ENCODE data around the gene ME3.

ME3 gene

DNA sequence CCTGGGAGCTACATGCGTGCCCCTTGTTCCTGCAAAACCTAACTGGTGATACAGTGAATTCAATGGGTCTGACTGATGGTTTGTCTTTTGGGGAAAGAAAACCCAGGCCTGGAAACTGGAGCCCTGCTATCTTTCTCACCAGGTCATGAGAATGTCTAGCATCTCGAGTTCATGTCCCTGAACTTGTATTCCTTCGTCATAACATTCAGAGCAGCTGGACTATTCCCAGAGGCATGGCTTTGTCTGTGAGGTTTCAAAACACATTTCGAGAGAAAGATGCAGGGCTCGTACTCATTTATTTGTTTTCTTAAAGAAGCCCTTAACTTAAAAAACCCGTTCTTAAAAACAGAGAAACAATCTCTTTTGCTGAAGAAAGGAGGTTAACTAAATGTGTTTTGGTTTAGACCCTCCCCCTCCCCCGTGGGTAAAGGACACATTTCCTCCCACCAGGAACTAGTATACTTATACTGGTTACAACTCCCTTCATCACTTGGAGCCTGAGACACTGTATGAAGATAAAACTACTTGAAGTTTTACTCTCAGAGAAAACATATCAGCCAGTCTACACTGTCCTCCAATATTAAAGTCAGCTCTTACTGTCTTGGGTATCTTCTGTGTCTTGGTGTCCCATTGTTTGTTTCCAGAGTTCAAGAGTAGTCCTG lies 43.2 kb downstream of the ME3 start:
- Histone ChIP-seq H4K91ac (ENCODE audit: low read depth, low read length, poor library complexity) (no peak overlapping the region), H2AFZ (ENCODE audit: low read length) (peak overlapping the region; percentile 41), H3K4me2 (ENCODE audit: insufficient read depth, low read length, poor library complexity, severe bottlenecking) (no peak overlapping the region), H3K27ac (replicated peaks; ENCODE audit: low read length) (no peak overlapping the region), H2BK15ac (ENCODE audit: low read length) (no peak overlapping the region), H4K8ac (ENCODE audit: low read depth, low read length) (no peak overlapping the region), H2BK5ac (ENCODE audit: low read length) (no peak overlapping the region), H2BK120ac (ENCODE audit: low read depth, low read length) (no peak overlapping the region), H3K9ac (ENCODE audit: low read depth, low read length, poor library complexity) (no peak overlapping the region), H2AK5ac (ENCODE audit: low read depth, low read length) (no peak overlapping the region), H3K4ac (ENCODE audit: low read length) (no peak overlapping the region), H3K4me1 (ENCODE audit: control insufficient read depth in 2 of 2, insufficient read depth in 1 of 2, low read depth in 1 of 2, low read length in 2 of 2) (peaks cover 0 to 17% of the 10 kb centered on the region in 2 donors), H3K4me3 (ENCODE audit: low read length in 2 of 2) (no peak overlapping the region), H3K36me3 (replicated peaks in 1 of 2; ENCODE audit: control insufficient read depth in 2 of 2, insufficient read depth in 2 of 2, low read length in 2 of 2) (peaks cover 0 to 2% of the 10 kb centered on the region in 2 donors), H3K79me1 (ENCODE audit: low read depth, low read length) (peaks cover 2% of the 10 kb centered on the region), H3K9me3 (replicated peaks in 1 of 2; ENCODE audit: control insufficient read depth in 2 of 2, insufficient read depth in 1 of 2, low read depth in 1 of 2, low read length in 2 of 2) (peaks cover 0 to 4% of the 10 kb centered on the region in 2 donors), H3K18ac (ENCODE audit: low read length) (no peak overlapping the region), H3K27me3 (ENCODE audit: control insufficient read depth in 3 of 3, insufficient read depth in 3 of 3, low read depth in 1 of 3, low read length in 3 of 3) (no peaks in the 10 kb centered on the region), H3K14ac (ENCODE audit: low read length) (no peak overlapping the region), H2BK12ac (ENCODE audit: low read length) (no peak overlapping the region), H3K23ac (ENCODE audit: low read depth, low read length, poor library complexity) (no peak overlapping the region)
- no CpG with 5 or more reads among the region's 7 CpGs for WGBS, 2 donors (ENCODE audit: extremely low coverage in 2 of 2, insufficient read length in 2 of 2, insufficient replicate concordance in 1 of 2)
- DNase-seq (ENCODE audit: low spot score) = no peak

DNA sequence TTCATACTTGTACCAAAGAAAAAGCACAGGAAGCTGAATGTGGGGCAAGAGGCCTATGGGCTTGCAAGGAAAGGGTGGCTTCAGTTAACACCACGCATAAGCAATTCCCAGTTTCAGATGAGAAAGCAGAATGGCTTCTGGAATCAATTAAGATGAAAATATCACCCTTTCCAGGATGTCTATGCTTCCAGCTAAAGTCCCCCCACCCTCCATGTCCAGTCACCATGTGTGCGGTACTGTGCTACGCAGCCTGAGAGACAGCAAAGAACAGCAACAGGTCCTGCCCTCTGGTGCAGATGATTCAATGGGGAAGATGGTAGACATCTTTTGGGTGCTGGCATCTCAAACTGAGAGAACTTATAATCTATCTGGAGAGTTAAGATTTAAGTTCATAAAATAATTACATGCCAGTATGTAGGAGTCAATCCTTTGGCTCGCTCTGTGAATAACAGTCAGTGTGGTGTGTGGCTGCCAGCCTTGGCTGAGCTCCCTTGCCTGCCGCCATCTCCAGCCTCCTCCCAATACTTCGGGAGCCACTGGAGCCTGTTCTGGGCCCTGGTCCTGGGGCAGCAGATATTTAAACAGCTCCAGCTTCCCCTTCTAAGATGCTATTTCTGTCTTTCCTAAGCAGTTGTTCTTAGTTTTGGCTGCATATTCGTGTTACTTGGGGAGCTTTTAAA lies 44.5 kb downstream of the ME3 start:
- Histone ChIP-seq H3K4me3 (ENCODE audit: low read length in 2 of 2) (no peak overlapping the region), H3K23ac (ENCODE audit: low read depth, low read length, poor library complexity) (no peak overlapping the region), H3K4me1 (ENCODE audit: control insufficient read depth in 2 of 2, insufficient read depth in 1 of 2, low read depth in 1 of 2, low read length in 2 of 2) (peaks cover 0 to 15% of the 10 kb centered on the region in 2 donors), H2AK5ac (ENCODE audit: low read depth, low read length) (no peak overlapping the region), H3K9me3 (replicated peaks in 1 of 2; ENCODE audit: control insufficient read depth in 2 of 2, insufficient read depth in 1 of 2, low read depth in 1 of 2, low read length in 2 of 2) (peaks cover 0 to 4% of the 10 kb centered on the region in 2 donors), H3K14ac (ENCODE audit: low read length) (no peak overlapping the region), H3K36me3 (replicated peaks in 1 of 2; ENCODE audit: control insufficient read depth in 2 of 2, insufficient read depth in 2 of 2, low read length in 2 of 2) (peaks cover 0 to 1% of the 10 kb centered on the region in 2 donors), H2BK15ac (ENCODE audit: low read length) (no peak overlapping the region), H3K79me1 (ENCODE audit: low read depth, low read length) (peaks cover 2% of the 10 kb centered on the region), H4K8ac (ENCODE audit: low read depth, low read length) (no peak overlapping the region), H3K4me2 (ENCODE audit: insufficient read depth, low read length, poor library complexity, severe bottlenecking) (no peak overlapping the region), H3K18ac (ENCODE audit: low read length) (no peak overlapping the region), H3K27ac (replicated peaks; ENCODE audit: low read length) (no peak overlapping the region), H2BK5ac (ENCODE audit: low read length) (no peak overlapping the region), H3K27me3 (ENCODE audit: control insufficient read depth in 3 of 3, insufficient read depth in 3 of 3, low read depth in 1 of 3, low read length in 3 of 3) (no peaks in the 10 kb centered on the region), H2AFZ (ENCODE audit: low read length) (no peak overlapping the region), H2BK120ac (ENCODE audit: low read depth, low read length) (no peak overlapping the region), H2BK12ac (ENCODE audit: low read length) (no peak overlapping the region), H3K4ac (ENCODE audit: low read length) (no peak overlapping the region), H3K9ac (ENCODE audit: low read depth, low read length, poor library complexity) (no peak overlapping the region), H4K91ac (ENCODE audit: low read depth, low read length, poor library complexity) (no peak overlapping the region)
- WGBS, 2 donors (ENCODE audit: extremely low coverage in 2 of 2, insufficient read length in 2 of 2, insufficient replicate concordance in 1 of 2) = no CpG with 5 or more reads among the region's 7 CpGs
- no peak for DNase-seq (ENCODE audit: low spot score)

DNA sequence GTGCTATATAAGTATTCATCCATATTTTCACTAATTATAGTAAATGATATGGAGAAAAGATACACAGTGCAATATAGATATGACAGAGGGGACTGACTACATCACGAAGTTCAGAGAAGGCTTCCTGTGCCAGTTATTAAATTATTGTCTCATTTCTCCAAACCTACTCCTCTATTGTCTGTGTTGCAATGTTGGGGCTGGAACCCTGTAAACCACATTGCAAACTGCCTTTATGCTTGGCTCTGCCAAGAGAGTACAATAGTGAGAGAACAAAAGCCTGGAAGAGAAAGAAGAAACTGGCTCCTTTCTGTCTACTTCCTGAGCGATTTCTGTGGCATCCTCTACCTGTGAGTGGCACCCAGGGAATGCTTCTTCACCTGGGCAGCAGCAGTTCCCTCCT lies 46.4 kb downstream of the ME3 start:
- no peak overlapping the region for H4K91ac ChIP-seq (ENCODE audit: low read depth, low read length, poor library complexity)
- H3K4me2 ChIP-seq (ENCODE audit: insufficient read depth, low read length, poor library complexity, severe bottlenecking) = no peak overlapping the region
- no CpG with 5 or more reads among the region's 2 CpGs for WGBS, 2 donors (ENCODE audit: extremely low coverage in 2 of 2, insufficient read length in 2 of 2, insufficient replicate concordance in 1 of 2)
- H3K27ac ChIP-seq (replicated peaks; ENCODE audit: low read length) = no peak overlapping the region
- no peak overlapping the region for H3K4ac ChIP-seq (ENCODE audit: low read length)
- H3K4me3 ChIP-seq (ENCODE audit: low read length in 2 of 2) = no peak overlapping the region
- no peak overlapping the region for H2AFZ ChIP-seq (ENCODE audit: low read length)
- no peak overlapping the region for H2BK120ac ChIP-seq (ENCODE audit: low read depth, low read length)
- H2BK5ac ChIP-seq (ENCODE audit: low read length) = no peak overlapping the region
- H3K36me3 ChIP-seq (replicated peaks in 1 of 2; ENCODE audit: control insufficient read depth in 2 of 2, insufficient read depth in 2 of 2, low read length in 2 of 2) = peaks cover 0 to 1% of the 10 kb centered on the region in 2 donors
- H3K14ac ChIP-seq (ENCODE audit: low read length) = no peak overlapping the region
- no peaks in the 10 kb centered on the region for H3K79me1 ChIP-seq (ENCODE audit: low read depth, low read length)
- peaks cover 0 to 4% of the 10 kb centered on the region in 2 donors for H3K9me3 ChIP-seq (replicated peaks in 1 of 2; ENCODE audit: control insufficient read depth in 2 of 2, insufficient read depth in 1 of 2, low read depth in 1 of 2, low read length in 2 of 2)
- H2BK15ac ChIP-seq (ENCODE audit: low read length) = no peak overlapping the region
- H4K8ac ChIP-seq (ENCODE audit: low read depth, low read length) = no peak overlapping the region
- H2AK5ac ChIP-seq (ENCODE audit: low read depth, low read length) = no peak overlapping the region
- H3K27me3 ChIP-seq (ENCODE audit: control insufficient read depth in 3 of 3, insufficient read depth in 3 of 3, low read depth in 1 of 3, low read length in 3 of 3) = no peaks in the 10 kb centered on the region
- DNase-seq (ENCODE audit: low spot score) = no peak
- no peak overlapping the region for H3K18ac ChIP-seq (ENCODE audit: low read length)
- no peak overlapping the region for H3K9ac ChIP-seq (ENCODE audit: low read depth, low read length, poor library complexity)
- H2BK12ac ChIP-seq (ENCODE audit: low read length) = no peak overlapping the region
- no peak overlapping the region for H3K23ac ChIP-seq (ENCODE audit: low read depth, low read length, poor library complexity)
- peaks cover 0 to 10% of the 10 kb centered on the region in 2 donors for H3K4me1 ChIP-seq (ENCODE audit: control insufficient read depth in 2 of 2, insufficient read depth in 1 of 2, low read depth in 1 of 2, low read length in 2 of 2)

DNA sequence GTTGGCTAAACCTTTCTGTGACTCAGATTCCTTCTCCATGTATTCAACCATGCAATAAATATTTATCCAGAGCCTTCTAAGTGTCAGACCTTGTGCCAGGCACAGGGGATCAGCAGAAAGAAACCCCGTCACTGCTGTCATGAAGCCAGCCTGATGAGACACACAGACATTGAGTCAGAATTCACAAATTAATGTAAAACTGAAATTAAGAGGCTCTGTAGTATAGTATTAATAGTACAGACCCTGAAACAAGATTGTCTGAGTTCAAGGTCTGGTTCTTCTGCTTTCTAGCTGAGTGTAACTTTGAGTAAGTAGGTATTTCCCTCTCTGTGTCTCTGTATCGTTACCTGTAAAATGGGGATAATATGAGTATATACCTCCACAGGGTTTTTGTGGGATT lies 46.9 kb downstream of the ME3 start:
- Histone ChIP-seq H2AFZ (ENCODE audit: low read length) (no peak overlapping the region), H3K27me3 (ENCODE audit: control insufficient read depth in 3 of 3, insufficient read depth in 3 of 3, low read depth in 1 of 3, low read length in 3 of 3) (no peaks in the 10 kb centered on the region), H3K79me1 (ENCODE audit: low read depth, low read length) (no peaks in the 10 kb centered on the region), H3K36me3 (replicated peaks in 1 of 2; ENCODE audit: control insufficient read depth in 2 of 2, insufficient read depth in 2 of 2, low read length in 2 of 2) (peaks cover 0 to 1% of the 10 kb centered on the region in 2 donors), H3K14ac (ENCODE audit: low read length) (no peak overlapping the region), H2BK12ac (ENCODE audit: low read length) (no peak overlapping the region), H3K4ac (ENCODE audit: low read length) (no peak overlapping the region), H3K4me1 (ENCODE audit: control insufficient read depth in 2 of 2, insufficient read depth in 1 of 2, low read depth in 1 of 2, low read length in 2 of 2) (peaks cover 0 to 7% of the 10 kb centered on the region in 2 donors), H3K18ac (ENCODE audit: low read length) (no peak overlapping the region), H3K4me3 (ENCODE audit: low read length in 2 of 2) (no peak overlapping the region), H3K27ac (replicated peaks; ENCODE audit: low read length) (no peak overlapping the region), H2BK15ac (ENCODE audit: low read length) (no peak overlapping the region), H3K4me2 (ENCODE audit: insufficient read depth, low read length, poor library complexity, severe bottlenecking) (no peak overlapping the region), H3K9me3 (replicated peaks in 1 of 2; ENCODE audit: control insufficient read depth in 2 of 2, insufficient read depth in 1 of 2, low read depth in 1 of 2, low read length in 2 of 2) (peaks cover 0 to 4% of the 10 kb centered on the region in 2 donors), H3K9ac (ENCODE audit: low read depth, low read length, poor library complexity) (no peak overlapping the region), H4K91ac (ENCODE audit: low read depth, low read length, poor library complexity) (no peak overlapping the region), H2AK5ac (ENCODE audit: low read depth, low read length) (no peak overlapping the region), H2BK5ac (ENCODE audit: low read length) (no peak overlapping the region), H4K8ac (ENCODE audit: low read depth, low read length) (no peak overlapping the region), H2BK120ac (ENCODE audit: low read depth, low read length) (no peak overlapping the region), H3K23ac (ENCODE audit: low read depth, low read length, poor library complexity) (no peak overlapping the region)
- no peak for DNase-seq (ENCODE audit: low spot score)
- WGBS, 2 donors (ENCODE audit: extremely low coverage in 2 of 2, insufficient read length in 2 of 2, insufficient replicate concordance in 1 of 2) = no CpG with 5 or more reads among the region's 2 CpGs

Data from neuronal stem cell (in vitro differentiated cells).